HepG2 (cell line): Measurements from ENCODE around the gene RIPOR3. TPM values are rescaled to one million over a fixed set of nuclear protein-coding genes. Genes with fewer than 3 reads are reported as not detected.

Experiments used
- ATAC-seq: fragments of 200-7000 bp; cut with Tn5 transposase; 3 replicates; pipeline ENCODE4 v1.9.1; 2020; ENCODE audit warnings: mild to moderate bottlenecking, moderate library complexity
- BruUV-seq: library from RNA; stranded (reverse); fragments of 400-500 nt; replicated peaks from 2 replicates; lab custom pipeline; 2021; lab: Mats Ljungman, UMichigan
- CTCF ChIA-PET: fragments of 300-600 bp; formaldehyde crosslinking; extraction: SDS; loops from one replicate; lab custom pipeline; 2021; ENCODE audit warnings: low total read pairs, inconsistent platforms, low intra/inter-chr PET ratio; lab: Yijun Ruan, JAX
- POLR2A ChIA-PET: fragments of 350-600 bp; sonication (Branson Sonifier 250); formaldehyde crosslinking; loops from one replicate; lab custom pipeline; 2020; ENCODE audit warnings: antibody characterized with exemption, inconsistent platforms; lab: Yijun Ruan, JAX
- DNase-seq: peaks from one replicate; pipeline ENCODE4 v3.0.0-alpha.2; 2015; ENCODE audit warnings: low spot score
- FAIRE-seq: peaks from 3 replicates; lab custom pipeline; 2011; peaks lifted over from hg19 to GRCh38; lab: Jason Lieb, UNC
- H2AFZ ChIP-seq: one replicate; pipeline ENCODE4 v1.6.1; 2011; ENCODE audit warnings: low read length, inconsistent platforms
- H3K27ac ChIP-seq: fragments of 300-600 bp; 3 replicates; pipeline ENCODE4 v1.8.0; 2011; ENCODE audit warnings: mixed run types, mild to moderate bottlenecking, mixed read lengths, low read length, inconsistent platforms; ENCODE audit not compliant: insufficient read depth; ENCODE audit errors: extremely low read length
- H3K27me3 ChIP-seq, 2 experiments: fragments of 200-600 bp in 1 of 2; 2 replicates in 1 of 2; 3 replicates in 1 of 2; pipeline versions ENCODE4 v1.6.0 to v1.8.0; 2011; ENCODE audit warnings: low read length in 2 of 2, mild to moderate bottlenecking in 2 of 2, moderate library complexity in 2 of 2, inconsistent platforms in 1 of 2; ENCODE audit not compliant: insufficient read depth in 2 of 2, control insufficient read depth in 1 of 2
- H3K36me3 ChIP-seq, 2 experiments: fragments of 200-600 bp in 1 of 2; replicated peaks in 1 of 2; 2 replicates in 1 of 2; 3 replicates in 1 of 2; pipeline versions ENCODE4 v1.5.1 to v1.8.0; 2011; ENCODE audit warnings: low read length in 2 of 2, inconsistent platforms in 1 of 2; ENCODE audit not compliant: insufficient read depth in 2 of 2, control insufficient read depth in 1 of 2
- H3K4me1 ChIP-seq: 2 replicates; pipeline ENCODE4 v1.5.1; 2012; ENCODE audit warnings: low read length, inconsistent platforms; ENCODE audit not compliant: insufficient read depth
- H3K4me2 ChIP-seq: 2 replicates; pipeline ENCODE4 v1.6.0; 2011; ENCODE audit warnings: low read depth, low read length, inconsistent platforms
- H3K4me3 ChIP-seq, 3 experiments: fragments of 200-600 bp in 1 of 3; sonication (generic), shearing (Covaris generic) in 1 of 3; replicated peaks in 1 of 3; 2 replicates each; pipeline ENCODE4 v1.5.1; 2011 to 2016; ENCODE audit warnings: low read length in 3 of 3, inconsistent platforms in 2 of 3, low read depth in 2 of 3, mild to moderate bottlenecking in 2 of 3, control low read depth in 1 of 3, mixed read lengths in 1 of 3; ENCODE audit not compliant: insufficient read depth in 1 of 3
- H3K79me2 ChIP-seq: one replicate; pipeline ENCODE4 v1.6.1; 2011; ENCODE audit warnings: low read length, inconsistent platforms; ENCODE audit not compliant: insufficient read depth
- H3K9ac ChIP-seq: 2 replicates; pipeline ENCODE4 v1.6.0; 2011; ENCODE audit warnings: mild to moderate bottlenecking, low read depth, low read length, inconsistent platforms; ENCODE audit not compliant: insufficient read depth
- H3K9me3 ChIP-seq: 2 replicates; pipeline ENCODE4 v1.5.1; 2012; ENCODE audit warnings: mild to moderate bottlenecking, low read length
- H4K20me1 ChIP-seq: 2 replicates; pipeline ENCODE4 v1.6.0; 2011; ENCODE audit warnings: inconsistent platforms, mild to moderate bottlenecking, low read length, moderate library complexity; ENCODE audit not compliant: insufficient read depth
- FOXO4 ChIP-seq: sonication (generic); formaldehyde crosslinking; conservative IDR thresholded peaks from 2 replicates; pipeline ENCODE4 v1.8.1; 2023; ENCODE audit warnings: missing genetic modification reagents
- KDM1A ChIP-seq: IDR thresholded peaks from 2 replicates; pipeline ENCODE4 v1.6.1; 2016; ENCODE audit warnings: missing compliant biosample characterization
- KMT2B ChIP-seq: IDR thresholded peaks from 2 replicates; pipeline ENCODE4 v1.6.1; 2016; ENCODE audit warnings: missing genetic modification reagents, missing compliant biosample characterization
- ZMYM2 ChIP-seq: sonication (generic); formaldehyde crosslinking; IDR thresholded peaks from 2 replicates; pipeline ENCODE4 v1.8.0; 2022; ENCODE audit warnings: mild to moderate bottlenecking, missing genetic modification reagents
- ZMYM3 ChIP-seq: sonication (generic); formaldehyde crosslinking; IDR thresholded peaks from 2 replicates; pipeline ENCODE4 v1.5.1; 2020; ENCODE audit warnings: mild to moderate bottlenecking, missing genetic modification reagents
- ZNF17 ChIP-seq: sonication (generic); formaldehyde crosslinking; IDR thresholded peaks from 2 replicates; pipeline ENCODE4 v1.5.0; 2020; ENCODE audit warnings: mild to moderate bottlenecking, missing genetic modification reagents
- ZNF333 ChIP-seq: sonication (generic); formaldehyde crosslinking; IDR thresholded peaks from 2 replicates; pipeline ENCODE4 v1.4.0; 2020; ENCODE audit warnings: mild to moderate bottlenecking, missing genetic modification reagents, borderline replicate concordance
- ZNF687 ChIP-seq: sonication (generic); formaldehyde crosslinking; IDR thresholded peaks from 2 replicates; pipeline ENCODE4 v1.5.1; 2020; ENCODE audit warnings: mild to moderate bottlenecking, missing genetic modification reagents, moderate library complexity
- ZNF768 ChIP-seq: sonication (generic); formaldehyde crosslinking; IDR thresholded peaks from 2 replicates; pipeline ENCODE4 v1.4.0; 2020; ENCODE audit warnings: missing genetic modification reagents
- ZNF879 ChIP-seq: sonication (generic); formaldehyde crosslinking; IDR thresholded peaks from 2 replicates; pipeline ENCODE4 v1.8.1; 2023; ENCODE audit warnings: missing genetic modification reagents
- WGBS: methylation state at CpG from one replicate; pipeline ENCODE4 v1.1.6; 2017; ENCODE audit warnings: low lambda C conversion rate; 5-methylcytosine and 5-hydroxymethylcytosine counted together
- in situ Hi-C: cut with HindIII; loops from 2 replicates; pipeline ENCODE4 v1.10.0; 2017; ENCODE audit warnings: low pct_unique_long_range_greater_than_20kb; ENCODE audit not compliant: extremely low pct_ligation_motif_present
- intact Hi-C: fragments of 100-400 bp; cut with micrococcal nuclease; formaldehyde crosslinking; loops from one replicate; pipeline ENCODE4 v1.10.0; 2022; ENCODE audit not compliant: unreplicated experiment
- polyA plus RNA-seq, 8 experiments: library from polyadenylated mRNA; depleted of rRNA in 3 of 8; stranded (reverse) in 7 of 8; unstranded in 1 of 8; fragments of >200 nt; fragmentation: Illumina TruSeq in 4 of 8; extraction: Trizol in 4 of 8; gene quantifications; 2 replicates each; pipeline versions ENCODE4 v1.2.1 to v1.2.3, GENCODE V29; 2011 to 2016; ENCODE audit warnings: low read depth in 4 of 8, missing spikeins in 1 of 8, mixed read lengths in 1 of 8; ENCODE audit not compliant: insufficient read depth in 1 of 8
- total RNA-seq, 5 experiments: library from RNA; depleted of rRNA; stranded (reverse); fragments of >200 nt; fragmentation: Illumina TruSeq; extraction: Trizol; gene quantifications; 2 replicates each; pipeline ENCODE4 v1.2.3, GENCODE V29; 2016; ENCODE audit warnings: low read depth in 1 of 5

The RIPOR3 gene
- total and polyA plus RNA-seq, 2 of the 13 experiments (the other 11 are each of a cell fraction or from before 2014, with no cell fraction given): 0.18 TPM; not detected in 1

GRCh38 chr20:50611128-50611810, 80.1 kb downstream of the RIPOR3 start:
- Histone ChIP-seq H3K4me3 (no peak overlapping the region), H3K9ac (no peak overlapping the region), H3K4me1 (peaks cover 5% of the 10 kb centered on the region; the same call in 1 of the 2 replicates), H2AFZ (no peak overlapping the region), H3K27ac (no peak overlapping the region), H3K36me3 (no peaks in the 10 kb centered on the region), H3K4me2 (no peak overlapping the region), H3K9me3 (no peaks in the 10 kb centered on the region), H3K27me3 (peaks cover 0 to 11% of the 10 kb centered on the region in 2 experiments; a peak in 1 of 5 replicates), H3K79me2 (no peaks in the 10 kb centered on the region), H4K20me1 (no peaks in the 10 kb centered on the region)
- intact Hi-C loops: no loop called here
- no peak for TF ChIP-seq ZNF879 (CRISPR knock-in tag)
- peak; percentile 78 for TF ChIP-seq ZNF768
- TF ChIP-seq ZMYM3 (CRISPR knock-in tag): 0 out of 2 replicates have a peak, but pooled peaks have one; percentile 48
- WGBS: 53% methylated on average over 15 of the region's 15 CpGs
- no peak; the same call in 2 of the 3 replicates for ATAC-seq
- in situ Hi-C loops: no loop called here
- FAIRE-seq: no peak
- no peak for DNase-seq
- CTCF ChIA-PET: no interaction called here
- POLR2A ChIA-PET: no interaction called here
- BruUV-seq: no TSS peak

GRCh38 chr20:50610212-50610718, 81.1 kb downstream of the RIPOR3 start:
- intact Hi-C loops (no loop called here), in situ Hi-C loops (no loop called here)
- BruUV-seq: no TSS peak
- H3K27me3 ChIP-seq: peaks cover 2 to 11% of the 10 kb centered on the region in 2 experiments; a peak in 1 of 5 replicates
- no peaks in the 10 kb centered on the region for H3K9me3 ChIP-seq
- FAIRE-seq: peak; percentile 66
- POLR2A ChIA-PET: no interaction called here
- CTCF ChIA-PET: interaction anchor here (1.1 kb wide), 1 partner anchor 423 kb away, joined by 3 read pairs; no protein-coding TSS in a partner anchor
- peak; percentile 41 for DNase-seq
- H3K36me3 ChIP-seq: no peaks in the 10 kb centered on the region
- no peak overlapping the region for H3K9ac ChIP-seq
- peak; percentile 63 for ATAC-seq
- no peaks in the 10 kb centered on the region for H4K20me1 ChIP-seq
- H3K27ac ChIP-seq: no peak overlapping the region
- H3K4me2 ChIP-seq: no peak overlapping the region
- H3K4me1 ChIP-seq: no peaks in the 10 kb centered on the region; the same call in 1 of the 2 replicates
- WGBS: 6% methylated on average over 4 of the region's 4 CpGs
- H3K4me3 ChIP-seq: no peak overlapping the region
- no peaks in the 10 kb centered on the region for H3K79me2 ChIP-seq
- no peak overlapping the region for H2AFZ ChIP-seq
- TF ChIP-seq ZNF17 (CRISPR knock-in tag) (no peak), KDM1A (CRISPR knock-in tag) (peak; percentile 66; the same call in 1 of the 2 replicates), FOXO4 (CRISPR knock-in tag) (no peak), ZMYM2 (CRISPR knock-in tag) (no peak), KMT2B (CRISPR knock-in tag) (no peak), ZNF687 (CRISPR knock-in tag) (no peak), ZNF333 (no peak)
